Activated naive CD4-positive, alpha-beta T cell treated with anti-CD3 and anti-CD28 coated beads, Interleukin-2, amount 10 ng/mL, durations not matched to agents 7 days and 5 days (primary cell): ENCODE results near the gene DNAH14.
"Not testable (repeated sequence)": the region's sequence is repeated elsewhere in the genome, so short reads cannot be mapped to it uniquely, and the experiment has no call there.

Source experiments
- CTCF ChIA-PET: fragments of 350-600 bp; sonication (Branson Sonifier 250); formaldehyde crosslinking; loops from one replicate; lab custom pipeline; 2021; ENCODE audit warnings: antibody characterized with exemption; lab: Charles Lee
- DNase-seq: peaks from one replicate; pipeline ENCODE4 v3.0.0-alpha.2; 2020
- H3K27ac Mint-ChIP-seq: one replicate; pipeline ENCODE4 v1.8.0; 2021; ENCODE audit warnings: mild to moderate bottlenecking, moderate library complexity, mixed read lengths
- H3K27me3 Mint-ChIP-seq: one replicate; pipeline ENCODE4 v1.8.0; 2021; ENCODE audit warnings: mild to moderate bottlenecking, mixed read lengths
- H3K36me3 Mint-ChIP-seq: one replicate; pipeline ENCODE4 v1.8.0; 2021; ENCODE audit warnings: mixed read lengths
- H3K4me1 Mint-ChIP-seq: one replicate; pipeline ENCODE4 v1.8.0; 2021; ENCODE audit warnings: mixed read lengths
- H3K4me3 Mint-ChIP-seq: one replicate; pipeline ENCODE4 v1.8.0; 2021; ENCODE audit warnings: mild to moderate bottlenecking, moderate library complexity, mixed read lengths
- H3K9me3 Mint-ChIP-seq: one replicate; pipeline ENCODE4 v1.8.0; 2021; ENCODE audit warnings: mixed read lengths

DNAH14 gene

GRCh38 chr1:225253173-225253572 lies 323.7 kb downstream of the DNAH14 start:
- no peaks in the 10 kb centered on the region for H3K4me1 Mint-ChIP-seq
- no peak overlapping the region for H3K27ac Mint-ChIP-seq
- no peaks in the 10 kb centered on the region for H3K9me3 Mint-ChIP-seq
- H3K27me3 Mint-ChIP-seq, result peaks cover 4% of the 10 kb centered on the region
- no peaks in the 10 kb centered on the region for H3K36me3 Mint-ChIP-seq
- no peak overlapping the region for H3K4me3 Mint-ChIP-seq
- no peak for DNase-seq
- CTCF ChIA-PET, result no interaction called here

GRCh38 chr1:225253784-225254183 lies 324.3 kb downstream of the DNAH14 start:
- DNase-seq, result no peak
- no peak overlapping the region for H3K4me3 Mint-ChIP-seq
- CTCF ChIA-PET, result interaction anchor here (1.1 kb wide), 1 partner anchor 47 kb away, joined by 3 read pairs; no protein-coding TSS in a partner anchor
- no peak overlapping the region for H3K27ac Mint-ChIP-seq
- peaks cover 4% of the 10 kb centered on the region for H3K27me3 Mint-ChIP-seq
- H3K9me3 Mint-ChIP-seq, result no peaks in the 10 kb centered on the region
- H3K36me3 Mint-ChIP-seq, result no peaks in the 10 kb centered on the region
- H3K4me1 Mint-ChIP-seq, result no peaks in the 10 kb centered on the region

- Mint-ChIP-seq H3K27me3 (peaks cover 4% of the 10 kb centered on the region), H3K4me3 (no peak overlapping the region), H3K27ac (no peak overlapping the region), H3K4me1 (no peaks in the 10 kb centered on the region), H3K36me3 (no peaks in the 10 kb centered on the region), H3K9me3 (no peaks in the 10 kb centered on the region)
- CTCF ChIA-PET, result interaction anchor here (1.1 kb wide), 1 partner anchor 48 kb away, joined by 3 read pairs; no protein-coding TSS in a partner anchor
- DNase-seq, result no peak
Measured at GRCh38 chr1:225254676-225255075, 325.2 kb downstream of the DNAH14 start.

- DNase-seq, result no peak
- Mint-ChIP-seq H3K27me3 (no peaks in the 10 kb centered on the region), H3K4me3 (no peak overlapping the region), H3K36me3 (no peaks in the 10 kb centered on the region), H3K4me1 (no peaks in the 10 kb centered on the region), H3K27ac (no peak overlapping the region), H3K9me3 (no peaks in the 10 kb centered on the region)
- CTCF ChIA-PET, result no interaction called here
Measured at GRCh38 chr1:225257081-225257480, 327.6 kb downstream of the DNAH14 start.

- H3K27me3 Mint-ChIP-seq, result no peaks in the 10 kb centered on the region
- H3K4me1 Mint-ChIP-seq, result no peaks in the 10 kb centered on the region
- no peak overlapping the region for H3K4me3 Mint-ChIP-seq
- no peaks in the 10 kb centered on the region for H3K36me3 Mint-ChIP-seq
- no peak overlapping the region for H3K27ac Mint-ChIP-seq
- no peaks in the 10 kb centered on the region for H3K9me3 Mint-ChIP-seq
- no peak for DNase-seq
- CTCF ChIA-PET, result no interaction called here
Measured at GRCh38 chr1:225258811-225259210, 329.3 kb downstream of the DNAH14 start.

- Mint-ChIP-seq H3K27ac (no peak overlapping the region), H3K4me1 (no peaks in the 10 kb centered on the region), H3K4me3 (no peak overlapping the region), H3K27me3 (no peaks in the 10 kb centered on the region), H3K36me3 (no peaks in the 10 kb centered on the region), H3K9me3 (no peaks in the 10 kb centered on the region)
- no peak for DNase-seq
- CTCF ChIA-PET, result no interaction called here
Measured at GRCh38 chr1:225259542-225259941, 330.1 kb downstream of the DNAH14 start.

- CTCF ChIA-PET, result no interaction called here
Measured at GRCh38 chr1:225260319-225260718, 330.8 kb downstream of the DNAH14 start.

GRCh38 chr1:225277445-225277844 lies 348.0 kb downstream of the DNAH14 start:
- no peak overlapping the region for H3K27ac Mint-ChIP-seq
- H3K4me3 Mint-ChIP-seq, result no peak overlapping the region
- no peaks in the 10 kb centered on the region for H3K4me1 Mint-ChIP-seq
- H3K27me3 Mint-ChIP-seq, result no peaks in the 10 kb centered on the region
- no peaks in the 10 kb centered on the region for H3K36me3 Mint-ChIP-seq
- no peak for DNase-seq
- CTCF ChIA-PET, result no interaction called here
- peaks cover 2% of the 10 kb centered on the region for H3K9me3 Mint-ChIP-seq

More at GRCh38 chr1:225260319-225260718, 330.8 kb downstream of the DNAH14 start:
- Mint-ChIP-seq H3K4me3 (no peak overlapping the region), H3K27ac (no peak overlapping the region), H3K27me3 (no peaks in the 10 kb centered on the region), H3K9me3 (no peaks in the 10 kb centered on the region), H3K36me3 (no peaks in the 10 kb centered on the region), H3K4me1 (no peaks in the 10 kb centered on the region)
- DNase-seq, result no peak

- H3K9me3 Mint-ChIP-seq, result peaks cover 2% of the 10 kb centered on the region
- no peaks in the 10 kb centered on the region for H3K27me3 Mint-ChIP-seq
- H3K4me3 Mint-ChIP-seq, result no peak overlapping the region
- no peak for DNase-seq
- no peaks in the 10 kb centered on the region for H3K4me1 Mint-ChIP-seq
- H3K27ac Mint-ChIP-seq, result no peak overlapping the region
- no peaks in the 10 kb centered on the region for H3K36me3 Mint-ChIP-seq
- CTCF ChIA-PET, result no interaction called here
Measured at GRCh38 chr1:225280563-225280962, 351.1 kb downstream of the DNAH14 start.

GRCh38 chr1:225290244-225290643 lies 360.8 kb downstream of the DNAH14 start:
- no peak for DNase-seq
- H3K27ac Mint-ChIP-seq, result no peak overlapping the region
- H3K4me1 Mint-ChIP-seq, result no peaks in the 10 kb centered on the region
- H3K27me3 Mint-ChIP-seq, result no peaks in the 10 kb centered on the region
- H3K4me3 Mint-ChIP-seq, result no peak overlapping the region
- CTCF ChIA-PET, result no interaction called here
- H3K9me3 Mint-ChIP-seq, result no peaks in the 10 kb centered on the region
- no peaks in the 10 kb centered on the region for H3K36me3 Mint-ChIP-seq

GRCh38 chr1:225299624-225300023 lies 370.1 kb downstream of the DNAH14 start:
- Mint-ChIP-seq H3K9me3 (no peaks in the 10 kb centered on the region), H3K4me1 (no peaks in the 10 kb centered on the region), H3K36me3 (no peaks in the 10 kb centered on the region), H3K27me3 (peaks cover 6% of the 10 kb centered on the region), H3K27ac (no peak overlapping the region), H3K4me3 (no peak overlapping the region)
- CTCF ChIA-PET, result no interaction called here
- no peak for DNase-seq

GRCh38 chr1:225300381-225300780 lies 370.9 kb downstream of the DNAH14 start:
- Mint-ChIP-seq H3K9me3 (no peaks in the 10 kb centered on the region), H3K4me1 (no peaks in the 10 kb centered on the region), H3K27me3 (peaks cover 6% of the 10 kb centered on the region), H3K27ac (no peak overlapping the region), H3K4me3 (no peak overlapping the region), H3K36me3 (no peaks in the 10 kb centered on the region)
- DNase-seq, result no peak
- CTCF ChIA-PET, result no interaction called here

GRCh38 chr1:225304996-225305395 lies 375.5 kb downstream of the DNAH14 start:
- CTCF ChIA-PET, result interaction anchor here (1.2 kb wide), 1 partner anchor 13 kb away, joined by 4 read pairs; no protein-coding TSS in a partner anchor
- Mint-ChIP-seq H3K27me3 (peaks cover 3% of the 10 kb centered on the region), H3K4me1 (no peaks in the 10 kb centered on the region), H3K36me3 (no peaks in the 10 kb centered on the region), H3K9me3 (no peaks in the 10 kb centered on the region), H3K4me3 (no peak overlapping the region), H3K27ac (no peak overlapping the region)
- no peak for DNase-seq

- CTCF ChIA-PET, H3K27ac Mint-ChIP-seq, H3K9me3 Mint-ChIP-seq, H3K4me1 Mint-ChIP-seq, H3K36me3 Mint-ChIP-seq, H3K4me3 Mint-ChIP-seq, DNase-seq, H3K27me3 Mint-ChIP-seq: not testable (repeated sequence)
Measured at GRCh38 chr1:225310544-225310943, 381.1 kb downstream of the DNAH14 start.

GRCh38 chr1:225318706-225319575 lies 389.5 kb downstream of the DNAH14 start:
- Mint-ChIP-seq H3K4me1 (no peaks in the 10 kb centered on the region), H3K27ac (no peak overlapping the region), H3K9me3 (no peaks in the 10 kb centered on the region), H3K36me3 (no peaks in the 10 kb centered on the region), H3K4me3 (no peak overlapping the region), H3K27me3 (peaks cover 3% of the 10 kb centered on the region)
- CTCF ChIA-PET, result interaction anchor here (0.5 to 2.9 kb wide), 12 partner anchors 10 to 1197 kb away, joined by 3 to 12 read pairs (median 3); no protein-coding TSS in a partner anchor
- peak; percentile 31 for DNase-seq
